G401.6 (cell line): ENCODE results near the gene ZFP1.
"Not testable (repeated sequence)": the region's sequence is repeated elsewhere in the genome, so short reads cannot be mapped to it uniquely, and the experiment has no call there.

Experiments used
- FAIRE-seq: peaks from 2 replicates; lab custom pipeline; 2012; peaks lifted over from hg19 to GRCh38; lab: Jason Lieb, UNC

ZFP1 gene

DNA sequence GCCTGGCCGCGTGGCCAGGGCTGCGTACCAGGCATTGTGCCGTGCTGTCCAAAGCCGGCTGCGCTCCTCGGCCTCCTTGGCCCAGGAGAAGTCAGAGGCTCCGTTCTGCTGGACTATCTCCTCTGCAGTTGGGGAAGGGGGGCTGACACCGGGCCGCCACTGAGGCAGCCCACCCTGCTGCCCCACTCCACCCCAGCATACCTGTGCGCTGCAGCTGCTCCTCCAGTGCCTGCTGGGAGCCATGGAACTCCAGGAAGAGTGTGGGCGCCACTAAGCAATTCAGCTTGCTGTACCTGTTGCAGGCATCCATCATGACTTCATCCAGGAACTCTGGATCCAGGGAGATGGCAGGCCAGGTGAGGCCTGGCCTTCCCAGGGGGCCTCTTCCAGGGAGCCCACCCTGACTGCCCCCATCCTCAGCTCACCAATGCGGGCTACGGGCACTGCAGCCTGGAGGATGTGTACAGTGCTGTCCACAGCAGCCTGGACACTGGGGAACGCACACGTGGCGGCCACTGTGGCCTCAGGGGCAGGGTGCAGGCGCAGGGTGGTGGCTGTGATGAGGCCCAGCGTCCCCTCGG is 34.7 kb upstream of the ZFP1 start:
- no peak for FAIRE-seq

DNA sequence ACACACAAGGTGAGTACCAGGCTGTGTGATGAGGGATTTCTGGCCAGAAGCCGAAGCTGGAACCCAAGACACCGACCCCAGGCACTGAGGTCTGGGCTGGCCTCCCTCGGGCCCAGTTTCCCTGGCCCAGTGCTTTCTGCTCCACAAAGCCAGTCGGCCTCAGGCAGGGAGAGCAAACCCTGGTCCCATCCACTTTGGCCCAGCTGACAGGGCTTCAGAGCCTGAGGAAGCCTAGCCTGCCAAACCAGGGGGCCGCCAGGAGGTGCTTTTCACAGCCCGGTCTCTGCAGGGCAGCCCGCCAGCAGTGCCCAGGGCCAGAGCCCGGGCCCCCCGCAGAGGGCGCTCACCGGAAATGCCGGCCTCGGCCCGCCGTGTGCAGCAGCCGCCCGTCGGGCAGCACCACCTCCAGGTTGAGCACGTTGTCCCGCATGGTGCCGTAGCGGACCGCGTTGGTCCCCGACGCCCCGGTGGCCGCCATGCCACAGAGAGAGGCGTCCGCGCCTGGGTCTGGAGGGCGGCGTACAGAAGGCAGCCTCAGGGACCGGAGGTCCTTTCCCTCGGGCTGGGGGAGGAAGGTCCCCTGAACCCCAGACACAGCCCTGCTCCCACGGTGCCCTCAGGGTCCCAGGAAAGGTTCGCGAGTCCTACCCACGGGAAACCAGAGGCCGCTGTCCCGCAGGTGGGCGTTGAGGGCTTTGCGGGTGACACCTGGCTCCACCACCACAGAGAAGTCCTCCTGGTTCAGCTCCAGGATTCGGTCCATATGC is 34.0 kb upstream of the ZFP1 start:
- no peak for FAIRE-seq

DNA sequence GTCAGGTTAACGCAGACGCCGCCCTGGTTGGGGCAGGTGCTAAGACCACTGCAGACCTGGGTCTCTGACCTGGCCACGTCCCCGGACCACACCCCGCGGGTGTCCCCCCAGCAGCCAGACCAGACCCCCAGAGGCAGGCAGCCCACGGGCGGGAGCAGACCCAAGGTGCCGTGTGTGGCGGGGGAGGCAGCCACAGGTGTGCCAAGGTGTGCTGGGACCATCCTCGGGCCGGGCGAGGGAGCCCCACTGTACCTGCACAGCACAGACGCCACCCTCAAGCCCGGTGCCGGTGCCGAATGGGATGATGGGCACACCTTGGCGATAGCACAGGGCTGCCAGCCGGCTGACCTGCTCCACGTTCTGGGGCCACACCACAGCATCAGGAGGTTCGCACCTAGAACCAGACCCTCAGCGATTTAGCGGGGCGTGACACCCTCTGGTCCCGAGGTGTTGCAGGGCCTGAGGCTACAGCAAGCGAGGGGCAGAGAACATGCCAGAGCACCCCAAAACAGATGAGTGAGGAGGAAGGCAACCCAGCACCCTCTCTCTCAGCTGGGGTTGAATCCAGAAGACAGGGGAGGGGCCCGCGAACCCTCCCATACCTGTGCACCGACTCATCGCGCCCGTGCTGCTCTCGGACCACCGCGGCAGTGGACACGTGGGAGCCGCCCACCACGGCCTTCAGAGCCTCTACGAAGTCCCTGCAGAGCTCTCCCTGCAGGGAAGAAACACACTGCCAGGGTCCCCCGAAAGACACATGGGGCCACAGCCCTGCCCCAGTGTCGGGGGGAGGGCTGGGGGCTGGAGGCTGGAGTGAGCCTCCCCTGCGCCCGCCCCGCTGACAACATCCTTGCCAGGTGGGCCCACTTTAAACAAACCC is 33.1 kb upstream of the ZFP1 start:
- no peak for FAIRE-seq

DNA sequence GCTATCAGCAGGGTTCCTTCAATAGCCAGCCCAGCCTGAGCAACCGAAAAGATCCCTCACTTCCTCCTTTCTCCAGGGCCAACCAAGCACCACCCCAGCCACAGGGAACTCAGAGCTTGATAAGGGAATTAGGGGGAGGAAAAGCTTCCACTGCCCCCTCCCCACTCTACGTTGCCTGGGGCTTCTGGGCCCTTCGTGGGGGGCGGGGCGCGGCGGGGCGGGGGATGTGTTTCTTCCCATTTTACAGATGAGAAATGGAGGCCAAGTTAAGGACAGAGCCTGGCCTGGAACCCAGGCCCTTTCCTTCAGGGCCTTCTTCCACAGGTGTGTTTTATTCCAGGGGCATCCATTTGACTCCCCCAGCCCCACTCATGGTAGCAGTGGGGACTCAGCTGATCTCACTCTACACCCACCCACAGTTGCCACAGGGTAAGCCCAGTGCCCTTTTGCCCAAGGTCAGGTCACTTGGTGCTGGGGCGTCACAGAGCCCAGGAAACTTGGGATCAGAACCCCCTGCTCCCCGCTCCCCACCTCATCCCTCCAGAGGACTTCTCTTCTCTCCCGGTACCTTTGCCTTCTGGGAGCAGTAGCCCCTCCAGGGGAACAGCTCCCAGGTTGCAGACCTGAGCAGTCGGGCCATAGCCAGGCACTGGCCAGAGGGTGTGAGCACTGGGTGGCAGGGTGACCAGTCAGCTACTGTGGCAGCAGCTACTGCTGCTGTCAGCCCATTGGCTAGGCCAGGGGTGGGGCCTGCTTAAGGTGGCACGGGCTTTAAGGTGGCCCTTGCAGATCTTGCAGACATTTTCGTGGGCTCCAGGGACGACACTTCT is 32.0 kb upstream of the ZFP1 start, which contains the start of gene LDHD:
LDHD (minus strand) TSS at position 700 of the 830 bp plus-strand sequence; CDS start at position 640, 60 bp downstream.
- no peak for FAIRE-seq

DNA sequence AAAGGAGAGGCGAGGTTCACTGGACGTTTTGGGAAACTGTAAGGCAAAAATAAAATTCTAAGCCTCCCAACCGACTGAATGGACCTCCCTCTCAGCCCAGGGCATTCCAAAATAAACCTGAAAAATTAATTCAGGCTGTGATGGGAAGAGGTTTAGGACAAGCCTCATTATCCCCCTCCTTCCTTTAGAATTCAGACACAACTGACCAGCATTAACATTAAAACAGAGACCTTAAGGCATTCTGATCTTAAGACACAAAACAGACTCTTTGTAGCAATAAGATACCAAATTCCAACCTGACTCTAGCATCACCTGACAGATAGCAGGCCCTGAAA is 31.4 kb upstream of the ZFP1 start:
- no peak for FAIRE-seq

DNA sequence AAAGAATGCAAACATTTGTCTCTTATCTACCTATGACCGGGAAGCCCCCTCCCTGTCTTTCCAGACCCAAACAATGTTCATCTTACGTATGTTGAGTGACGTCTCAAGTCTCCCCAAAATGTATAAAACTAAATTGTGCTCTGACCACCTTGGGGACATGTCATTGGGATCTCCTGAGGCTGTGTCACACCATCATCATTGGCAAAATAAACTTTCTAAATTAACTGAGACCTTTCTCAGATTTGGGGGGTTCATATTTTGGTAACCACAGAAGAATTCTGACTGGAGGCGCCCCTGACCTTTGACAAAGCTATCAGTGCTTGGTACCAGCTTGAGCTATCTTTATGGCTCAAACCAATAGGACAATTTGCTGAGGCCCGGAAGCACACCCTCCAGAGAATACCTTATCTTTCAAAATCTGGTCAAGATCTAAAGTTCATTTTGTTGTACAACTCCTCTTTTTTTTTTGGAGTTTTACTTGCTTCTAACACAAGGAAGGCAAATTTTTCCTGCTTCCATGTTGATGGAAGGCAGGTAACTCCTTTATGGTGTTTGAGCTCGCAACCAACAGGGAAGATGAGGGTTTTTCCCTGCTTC is 29.3 kb upstream of the ZFP1 start:
- no peak for FAIRE-seq

DNA sequence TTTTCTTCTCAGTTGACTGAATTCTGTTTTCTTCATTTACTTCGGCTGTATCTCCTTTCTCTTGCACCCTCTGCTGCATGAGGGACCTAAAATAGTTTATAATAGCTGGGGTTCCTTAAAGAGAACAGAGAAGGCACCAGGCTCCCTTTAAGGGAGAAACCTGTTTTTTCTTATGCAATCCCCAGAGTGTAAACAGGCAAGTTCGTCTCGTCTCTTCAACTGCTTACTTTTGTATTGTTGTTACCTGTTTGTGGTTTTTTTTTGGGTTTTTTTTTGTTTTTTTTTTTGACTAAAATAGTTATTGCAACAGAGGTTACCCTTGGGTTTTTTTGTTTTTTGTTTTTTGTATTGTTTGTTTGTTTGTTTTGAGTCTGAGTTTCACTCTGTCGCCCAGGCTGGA is 28.1 kb upstream of the ZFP1 start:
- FAIRE-seq, result no peak

DNA sequence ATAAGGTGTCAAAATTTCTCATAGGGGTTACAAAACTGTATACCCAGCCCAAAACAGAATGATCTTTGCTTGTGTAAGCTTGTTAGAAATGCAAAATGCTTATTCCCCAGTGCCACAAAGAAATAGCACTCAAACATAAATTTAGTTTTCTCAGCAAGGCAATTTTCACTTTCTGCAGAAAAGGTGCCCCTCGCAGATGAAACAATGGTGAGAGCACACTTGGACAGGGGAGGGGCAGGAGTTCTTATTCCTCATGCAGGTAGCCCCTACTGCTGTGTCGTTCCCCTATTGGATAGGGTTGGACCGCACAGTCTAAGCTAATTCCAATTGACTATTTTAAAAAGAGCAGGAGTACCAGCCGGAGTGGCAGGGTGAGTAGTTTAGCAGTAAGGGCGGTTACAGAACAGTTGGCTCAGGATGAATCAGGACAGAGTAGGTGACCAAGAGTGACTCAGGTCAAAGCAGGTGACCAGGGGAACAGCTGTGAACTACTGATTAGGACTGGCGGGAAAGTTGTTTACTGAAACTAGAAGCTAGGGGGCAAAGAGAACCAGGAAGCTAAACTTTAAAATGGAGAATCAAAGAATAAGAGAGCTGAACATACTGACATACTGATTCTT is 26.3 kb upstream of the ZFP1 start:
- FAIRE-seq, result no peak

DNA sequence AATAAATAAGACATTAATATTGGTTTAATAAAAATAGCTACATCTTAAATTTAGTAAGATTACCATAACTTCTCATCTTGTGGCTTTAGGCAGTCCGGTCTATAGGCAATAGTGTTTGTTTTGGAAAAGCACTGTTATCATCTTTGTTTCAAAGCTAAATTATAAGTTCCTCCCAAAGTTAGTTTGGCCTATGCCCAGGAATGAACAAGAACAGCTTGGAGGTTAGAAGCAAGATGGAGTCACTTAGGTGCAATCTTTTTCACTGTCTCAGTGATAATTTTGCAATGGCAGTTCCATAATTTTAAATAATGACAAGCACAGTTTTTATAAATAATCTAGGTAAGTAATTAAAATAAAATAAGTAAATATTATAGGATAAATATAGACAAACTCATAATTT is 25.7 kb upstream of the ZFP1 start:
- no peak for FAIRE-seq

DNA sequence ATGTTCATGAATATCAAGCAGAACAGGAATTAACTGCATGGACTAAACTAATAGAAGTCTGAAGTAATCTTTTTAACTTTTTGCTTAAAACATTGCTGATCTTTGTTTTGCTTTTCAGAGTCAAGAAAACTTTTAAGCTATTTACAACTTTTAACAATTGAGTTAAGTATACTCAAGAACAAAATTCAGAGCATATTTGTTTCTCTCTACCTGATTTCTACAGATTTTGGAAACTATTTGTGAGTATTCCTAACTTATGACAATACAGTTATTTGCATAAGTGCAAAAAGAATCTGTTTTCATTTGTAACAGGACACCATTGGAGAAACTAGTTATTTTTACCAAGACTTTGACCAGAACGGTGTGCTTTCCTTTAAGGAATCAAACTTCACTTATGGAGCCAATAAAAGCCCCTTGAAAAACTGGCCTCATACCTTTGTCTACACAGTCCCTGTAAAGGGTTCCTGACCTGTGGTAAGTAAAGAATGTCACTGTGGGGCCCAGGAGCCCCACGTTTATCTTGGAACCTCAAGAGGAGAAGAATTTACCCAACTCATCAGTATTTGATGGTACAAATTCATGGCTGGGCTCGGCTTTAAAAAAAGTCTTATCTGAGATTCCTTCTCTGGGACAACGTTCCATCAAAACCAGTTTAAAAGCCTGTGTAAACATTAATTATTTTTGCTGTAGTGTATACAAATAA is 20.5 kb upstream of the ZFP1 start:
- FAIRE-seq, result no peak

DNA sequence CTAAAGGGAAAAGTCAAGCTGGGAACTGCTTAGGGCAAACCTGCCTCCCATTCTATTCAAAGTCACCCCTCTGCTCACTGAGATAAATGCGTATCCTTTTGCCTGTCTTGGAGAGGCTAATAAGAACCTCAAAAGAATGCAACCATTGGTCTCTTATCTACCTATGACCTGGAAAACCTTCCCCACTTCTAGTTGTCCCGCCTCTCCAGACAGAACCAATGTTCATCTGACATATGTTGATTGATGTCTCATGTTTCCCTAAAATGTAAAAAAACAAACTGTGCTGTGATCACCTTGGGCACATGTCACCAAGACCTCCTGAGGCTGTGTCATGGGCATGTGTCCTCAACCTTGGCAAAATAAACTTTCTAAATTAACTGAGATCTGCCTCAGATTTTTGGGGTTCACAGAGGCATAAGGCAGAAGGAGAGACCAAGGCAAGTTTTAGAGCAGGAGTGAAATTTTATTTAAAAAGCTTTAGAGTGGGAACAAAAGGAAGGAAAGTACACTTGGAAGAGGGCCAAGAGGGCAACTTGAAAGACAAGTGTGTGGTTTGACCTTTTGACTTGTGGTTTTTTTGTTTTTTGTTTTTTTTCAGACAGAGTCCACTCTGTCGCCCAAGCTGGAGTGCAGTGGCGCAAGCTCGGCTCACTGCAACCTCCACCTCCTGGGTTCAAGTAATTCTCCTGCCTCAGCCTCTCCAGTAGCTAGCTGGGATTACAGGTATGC is 18.7 kb upstream of the ZFP1 start:
- FAIRE-seq, result not testable (repeated sequence)

DNA sequence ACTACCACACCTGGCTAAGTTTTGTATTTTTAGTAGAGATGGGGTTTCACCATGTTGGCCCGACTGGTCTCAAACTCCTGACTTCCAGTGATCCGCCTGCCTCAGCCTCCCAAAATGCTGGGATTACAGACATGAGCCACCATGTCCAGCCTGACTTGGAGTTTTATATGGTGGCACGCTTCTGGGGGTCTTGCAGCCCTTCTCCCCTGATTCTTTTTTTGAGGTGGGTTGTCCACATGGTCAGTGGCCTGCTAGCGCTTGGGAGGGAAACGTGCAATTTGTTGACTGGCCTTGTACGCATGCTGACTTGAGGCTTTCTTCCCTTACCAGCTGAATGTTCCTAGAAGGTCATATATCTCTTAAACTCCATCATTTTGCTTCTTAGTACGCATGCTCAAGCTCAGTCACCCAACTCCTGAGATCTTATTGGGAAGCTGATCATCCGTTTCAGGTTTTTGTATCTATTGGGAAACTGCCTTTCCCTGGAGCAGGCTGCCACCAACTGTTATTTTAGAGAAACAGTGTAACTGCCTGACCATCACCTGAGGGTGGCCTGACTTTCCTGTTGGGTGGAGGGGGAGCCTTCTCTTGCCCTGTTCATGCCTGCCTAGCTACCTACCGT is 18.1 kb upstream of the ZFP1 start:
- FAIRE-seq, result no peak

DNA sequence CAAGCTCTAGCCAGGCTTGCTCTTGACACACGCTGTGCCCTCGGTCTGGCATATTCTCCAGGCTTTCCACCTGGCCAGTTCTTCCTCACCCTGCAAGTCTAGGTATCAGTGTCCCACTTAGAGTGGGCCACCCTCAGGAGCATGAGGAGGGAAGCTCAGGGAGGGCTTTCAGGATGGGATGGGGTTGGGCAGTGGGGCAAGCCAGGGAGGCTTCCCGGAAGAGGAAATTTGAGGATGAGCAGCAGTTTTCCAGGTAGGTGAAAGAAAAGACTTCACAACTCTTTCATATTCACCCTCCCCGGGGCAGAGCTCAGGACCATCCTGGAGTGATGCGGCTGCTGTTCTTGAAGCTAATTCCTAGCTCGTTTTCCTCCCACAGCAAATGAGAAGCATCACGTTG is 17.2 kb upstream of the ZFP1 start:
- FAIRE-seq, result no peak

DNA sequence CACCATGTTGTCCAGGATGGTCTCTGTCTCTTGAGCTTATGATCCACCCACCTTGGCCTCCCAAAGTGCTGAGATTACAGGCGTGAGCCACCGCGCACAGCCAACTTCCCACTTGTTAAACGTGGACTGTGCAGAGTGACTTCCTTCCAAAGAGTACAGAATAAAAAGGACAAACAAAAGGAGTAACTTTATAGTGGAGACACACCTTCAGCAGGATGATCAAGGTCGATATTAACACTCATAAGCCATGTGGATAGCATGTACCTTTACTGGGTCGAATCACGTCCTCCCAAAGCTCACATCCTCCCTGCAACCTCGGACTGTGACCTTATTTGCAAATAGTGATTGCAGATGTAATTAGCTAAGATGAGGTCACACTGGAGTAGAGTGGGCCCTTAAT is 10.1 kb upstream of the ZFP1 start:
- no peak for FAIRE-seq

DNA sequence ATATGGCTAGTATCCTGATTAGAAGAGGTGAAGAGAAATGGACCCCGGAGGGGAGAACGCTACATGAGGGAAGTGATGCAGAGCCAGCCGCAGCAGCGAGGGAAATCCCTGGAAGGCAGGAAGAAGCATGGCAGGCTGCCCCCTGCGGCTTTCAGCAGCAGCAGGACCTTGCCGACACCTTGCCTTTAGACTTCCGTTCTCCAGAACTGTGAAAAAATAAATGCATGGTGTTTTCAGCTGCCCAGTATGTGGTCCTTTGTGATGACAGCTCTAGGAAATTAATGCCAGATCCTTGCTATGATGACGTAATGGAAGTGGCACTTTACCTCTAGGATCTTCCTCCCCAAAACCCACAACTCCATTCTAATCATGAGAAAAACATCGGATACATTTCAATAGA is 9.7 kb upstream of the ZFP1 start:
- no peak for FAIRE-seq

DNA sequence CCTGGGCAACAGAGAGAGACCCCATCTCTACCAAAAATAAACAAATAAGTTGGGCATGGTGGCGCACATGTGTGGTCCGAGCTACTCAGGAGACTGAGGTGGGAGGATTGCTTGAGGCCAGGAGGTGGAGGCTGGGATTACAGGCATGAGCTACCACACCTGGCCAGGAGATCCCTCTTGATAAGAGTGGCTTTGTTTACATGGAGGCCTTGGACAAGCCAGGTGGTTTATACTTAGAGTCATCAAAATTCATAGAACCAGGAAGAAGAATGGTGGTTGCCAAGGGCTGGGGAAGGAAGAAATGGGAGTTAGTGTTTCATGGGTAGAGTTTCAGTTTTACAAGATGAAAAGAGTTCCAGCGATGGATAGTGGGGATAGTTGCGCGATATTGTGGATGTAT is 8.8 kb upstream of the ZFP1 start:
- FAIRE-seq, result no peak

DNA sequence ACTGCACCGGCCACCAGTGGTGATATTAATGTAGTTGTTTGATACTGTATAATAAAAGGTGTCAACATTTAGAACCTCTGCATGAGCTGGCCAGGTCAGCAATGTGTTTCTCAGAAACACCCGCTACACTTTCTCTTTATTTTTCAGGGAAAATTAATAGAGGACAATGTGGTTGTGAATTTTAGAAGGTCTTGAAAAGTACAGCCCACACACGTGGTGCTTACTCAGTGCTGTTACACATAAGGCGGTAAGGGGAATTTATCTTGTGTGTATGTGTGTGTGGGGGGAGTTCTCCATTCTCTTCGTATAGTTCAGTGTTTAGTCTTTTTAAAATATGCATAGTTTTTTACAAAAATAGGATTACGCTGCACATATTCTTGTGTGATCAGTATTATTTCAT is 4.4 kb upstream of the ZFP1 start:
- FAIRE-seq, result no peak

DNA sequence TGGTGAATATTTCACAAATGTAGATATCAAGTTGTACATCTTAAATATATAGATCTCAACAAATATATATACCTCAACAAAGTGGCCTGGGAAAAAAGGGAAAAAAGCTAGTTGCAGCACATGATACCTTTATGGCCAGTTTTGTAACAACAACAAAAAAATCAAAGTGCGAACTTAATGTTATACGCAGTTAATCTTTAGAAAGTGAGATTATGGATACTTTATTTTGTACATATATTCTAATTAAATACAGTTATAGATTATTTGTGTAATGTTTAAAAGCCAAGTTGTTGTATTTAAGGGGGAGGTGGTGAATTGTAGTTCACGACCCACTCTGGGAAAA is 385 bp upstream of the ZFP1 start:
- FAIRE-seq, result no peak

DNA sequence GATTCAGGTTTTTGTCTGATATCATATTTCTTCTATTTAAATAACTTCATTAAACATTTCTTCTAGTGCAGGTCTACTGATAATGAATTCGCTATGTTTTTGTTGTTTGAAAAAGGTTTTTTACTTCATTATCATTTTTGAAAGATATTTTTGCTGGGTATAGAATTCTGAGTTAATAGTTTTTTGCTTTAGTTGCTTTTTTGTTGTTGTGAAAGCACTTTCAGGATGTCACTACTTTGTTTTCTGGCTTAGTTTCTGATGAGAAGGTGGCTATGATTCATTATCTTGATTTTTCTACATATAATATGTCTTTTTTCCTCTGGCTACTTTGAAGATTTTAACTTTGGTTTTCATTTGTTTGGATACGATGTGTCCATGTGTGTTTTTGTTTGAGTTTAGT is 3.5 kb downstream of the ZFP1 start:
- no peak for FAIRE-seq

DNA sequence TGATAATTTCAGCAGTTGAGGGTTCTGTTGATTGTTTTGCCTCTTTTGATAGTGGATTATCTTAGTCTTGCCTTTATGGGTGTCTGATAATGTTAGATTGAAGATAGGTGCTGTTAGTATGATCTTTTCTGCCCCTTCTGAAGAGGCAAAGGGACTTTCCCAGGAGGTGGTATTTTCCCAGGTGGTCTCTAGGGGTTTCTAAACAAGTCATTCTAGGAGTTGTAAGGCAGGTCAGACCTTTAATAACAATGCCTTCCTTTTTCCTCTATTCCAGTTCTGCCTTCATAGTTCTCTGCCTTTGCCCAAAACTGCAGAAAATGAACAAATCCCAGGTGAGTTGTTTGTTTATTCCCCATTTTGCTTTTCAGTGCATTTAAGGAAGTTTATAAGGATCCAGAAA is 4.3 kb downstream of the ZFP1 start:
- no peak for FAIRE-seq
